Measurements from ENCODE around the gene LRRC47. TPM values are rescaled to one million over a fixed set of nuclear protein-coding genes. Genes with fewer than 3 reads are reported as not detected.

LRRC47 gene
- total RNA-seq, 1 experiment from 2014 or later = 65.1 TPM

GRCh38 chr1:3733883-3734589, 62.3 kb downstream of the LRRC47 start:
- H3K79me1 ChIP-seq (ENCODE audit: insufficient read depth, low read depth, low read length, poor library complexity, severe bottlenecking) = no peaks in the 10 kb centered on the region
- Mint-ChIP-seq H3K4me1 (peaks cover 0 to 13% of the 10 kb centered on the region in 2 experiments; a peak in 2 of 4 replicates), H3K27me3 (ENCODE audit: low read depth) (no peaks in the 10 kb centered on the region; the same call in 1 of the 2 replicates), H3K36me3 (ENCODE audit: insufficient read depth in 1 of 3, low read depth in 3 of 3) (peaks cover 6 to 18% (median 10%) of the 10 kb centered on the region in 3 experiments; a peak in 5 of 7 replicates), H3K4me3 (no peak overlapping the region), H3K9me3 (no peaks in the 10 kb centered on the region), H3K27ac (no peak overlapping the region; a peak in 1 of 7 replicates)
- DNase-seq = no peak
- H2BK15ac ChIP-seq (ENCODE audit: low read depth, low read length) = no peak overlapping the region
- H4K20me1 ChIP-seq (ENCODE audit: control insufficient read depth, insufficient read depth, insufficient read length) = no peaks in the 10 kb centered on the region
- TF ChIP-seq, protein P1, sequence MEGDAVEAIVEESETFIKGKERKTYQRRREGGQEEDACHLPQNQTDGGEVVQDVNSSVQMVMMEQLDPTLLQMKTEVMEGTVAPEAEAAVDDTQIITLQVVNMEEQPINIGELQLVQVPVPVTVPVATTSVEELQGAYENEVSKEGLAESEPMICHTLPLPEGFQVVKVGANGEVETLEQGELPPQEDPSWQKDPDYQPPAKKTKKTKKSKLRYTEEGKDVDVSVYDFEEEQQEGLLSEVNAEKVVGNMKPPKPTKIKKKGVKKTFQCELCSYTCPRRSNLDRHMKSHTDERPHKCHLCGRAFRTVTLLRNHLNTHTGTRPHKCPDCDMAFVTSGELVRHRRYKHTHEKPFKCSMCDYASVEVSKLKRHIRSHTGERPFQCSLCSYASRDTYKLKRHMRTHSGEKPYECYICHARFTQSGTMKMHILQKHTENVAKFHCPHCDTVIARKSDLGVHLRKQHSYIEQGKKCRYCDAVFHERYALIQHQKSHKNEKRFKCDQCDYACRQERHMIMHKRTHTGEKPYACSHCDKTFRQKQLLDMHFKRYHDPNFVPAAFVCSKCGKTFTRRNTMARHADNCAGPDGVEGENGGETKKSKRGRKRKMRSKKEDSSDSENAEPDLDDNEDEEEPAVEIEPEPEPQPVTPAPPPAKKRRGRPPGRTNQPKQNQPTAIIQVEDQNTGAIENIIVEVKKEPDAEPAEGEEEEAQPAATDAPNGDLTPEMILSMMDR (conservative IDR thresholded peaks at IDR 0.05) = no peak
- H3K27ac ChIP-seq (ENCODE audit: insufficient read length, low read depth, low read length) = no peak overlapping the region
- H3K23me2 ChIP-seq (ENCODE audit: insufficient read length, low read depth, low read length, poor library complexity, severe bottlenecking) = no peaks in the 10 kb centered on the region
- H3K23ac ChIP-seq (ENCODE audit: insufficient read length, low read depth, low read length) = no peak overlapping the region
- H3K4ac ChIP-seq (ENCODE audit: low read depth, low read length) = no peak overlapping the region
- no peak overlapping the region for H3K14ac ChIP-seq (ENCODE audit: insufficient read depth, low read length)
- H3K79me2 ChIP-seq (ENCODE audit: insufficient read depth, low read length) = no peaks in the 10 kb centered on the region
- no peak overlapping the region for H3K56ac ChIP-seq (ENCODE audit: insufficient read length, low read depth, low read length)
- no peak overlapping the region for H4K91ac ChIP-seq (ENCODE audit: insufficient read length, low read depth, low read length)
- H2BK120ac ChIP-seq (ENCODE audit: low read depth, low read length, poor library complexity, severe bottlenecking) = no peak overlapping the region
- H3T11ph ChIP-seq (ENCODE audit: low read length) = no peak overlapping the region
- H2AK5ac ChIP-seq (ENCODE audit: insufficient read length, low read length) = no peak overlapping the region
- H3K9ac ChIP-seq (ENCODE audit: extremely low read depth, insufficient read length, low read length) = no peak overlapping the region
- no peaks in the 10 kb centered on the region for H3K4me1 ChIP-seq (ENCODE audit: insufficient read depth, low read length)
- H2BK12ac ChIP-seq (ENCODE audit: insufficient read length, low read depth, low read length) = no peak overlapping the region
- no peak overlapping the region for H2BK5ac ChIP-seq (ENCODE audit: insufficient read length, low read length)
- WGBS (ENCODE audit: extremely low coverage, insufficient read length, low lambda C conversion rate) = no CpG with 5 or more reads among the region's 17 CpGs
- H3K27me3 ChIP-seq (ENCODE audit: insufficient read depth, low read length) = no peaks in the 10 kb centered on the region; the same call in 1 of the 2 replicates
- no peak overlapping the region for H2AFZ ChIP-seq (ENCODE audit: low read length)
- no peak overlapping the region for H4K5ac ChIP-seq (ENCODE audit: insufficient read length, low read depth, low read length)
- no peak overlapping the region for H2BK20ac ChIP-seq (ENCODE audit: low read depth, low read length, poor library complexity, severe bottlenecking)
- H3K18ac ChIP-seq (ENCODE audit: insufficient read length, low read depth, low read length) = no peak overlapping the region
- H4K8ac ChIP-seq (replicated peaks; ENCODE audit: insufficient read length, low read depth, low read length) = no peak overlapping the region
- no peaks in the 10 kb centered on the region for H3K9me3 ChIP-seq (ENCODE audit: control insufficient read depth, low read depth, low read length)
- no peak overlapping the region for H3K4me2 ChIP-seq (ENCODE audit: insufficient read depth, insufficient read length, low read length)
